GM21526 (cell line): ENCODE measurements around the gene MACF1.

ENCODE experiments used
- ATAC-seq: cut with Tn5 transposase; IDR thresholded peaks from one replicate; pipeline ENCODE4 v1.9.1; 2021; ENCODE audit warnings: moderate library complexity; ENCODE audit not compliant: unreplicated experiment, low FRiP score

MACF1 gene

GRCh38 chr1:39258925-39259244 lies 54.4 kb downstream of the MACF1 start:
- ATAC-seq = no peak

- no peak for ATAC-seq
Measured at GRCh38 chr1:39261712-39262221, 57.3 kb downstream of the MACF1 start.

- ATAC-seq = no peak
Measured at GRCh38 chr1:39262802-39263201, 58.3 kb downstream of the MACF1 start.

GRCh38 chr1:39266269-39266668 lies 61.8 kb downstream of the MACF1 start:
- no peak for ATAC-seq

GRCh38 chr1:39266792-39267191 lies 62.3 kb downstream of the MACF1 start:
- ATAC-seq = no peak

GRCh38 chr1:39268112-39268581 lies 63.7 kb downstream of the MACF1 start:
- no peak for ATAC-seq

- ATAC-seq = no peak
Measured at GRCh38 chr1:39268906-39269305, 64.4 kb downstream of the MACF1 start.

- no peak for ATAC-seq
Measured at GRCh38 chr1:39269349-39269748, 64.9 kb downstream of the MACF1 start.

- no peak for ATAC-seq
Measured at GRCh38 chr1:39269791-39270342, 65.4 kb downstream of the MACF1 start.

GRCh38 chr1:39270368-39270767 lies 65.9 kb downstream of the MACF1 start:
- ATAC-seq = no peak

- ATAC-seq = no peak
Measured at GRCh38 chr1:39272027-39272797, 67.7 kb downstream of the MACF1 start.

GRCh38 chr1:39272798-39273469 lies 68.4 kb downstream of the MACF1 start:
- ATAC-seq = no peak

GRCh38 chr1:39275836-39276507 lies 71.5 kb downstream of the MACF1 start:
- no peak for ATAC-seq

GRCh38 chr1:39277879-39278278 lies 73.4 kb downstream of the MACF1 start:
- no peak for ATAC-seq

- no peak for ATAC-seq
Measured at GRCh38 chr1:39282537-39283216, 78.2 kb downstream of the MACF1 start.

GRCh38 chr1:39283858-39284257 lies 79.4 kb downstream of the MACF1 start:
- no peak for ATAC-seq

- ATAC-seq = no peak
Measured at GRCh38 chr1:39287541-39287940, 83.0 kb downstream of the MACF1 start.

- ATAC-seq = no peak
Measured at GRCh38 chr1:39288735-39289465, 84.4 kb downstream of the MACF1 start.

- no peak for ATAC-seq
Measured at GRCh38 chr1:39292401-39292800, 87.9 kb downstream of the MACF1 start.
